ENCODE results near the gene CPHXL. TPM values are rescaled to one million over a fixed set of nuclear protein-coding genes. Genes with fewer than 3 reads are reported as not detected.
A peak's percentile ranks its signal among the peaks of the same experiment; 100 is the strongest.

The CPHXL gene
- not detected for polyA plus RNA-seq (2013, experiment 1 of 2; ENCODE audit: insufficient read length)
- polyA plus RNA-seq (2013, experiment 2 of 2; ENCODE audit: insufficient read length) = not detected

DNA sequence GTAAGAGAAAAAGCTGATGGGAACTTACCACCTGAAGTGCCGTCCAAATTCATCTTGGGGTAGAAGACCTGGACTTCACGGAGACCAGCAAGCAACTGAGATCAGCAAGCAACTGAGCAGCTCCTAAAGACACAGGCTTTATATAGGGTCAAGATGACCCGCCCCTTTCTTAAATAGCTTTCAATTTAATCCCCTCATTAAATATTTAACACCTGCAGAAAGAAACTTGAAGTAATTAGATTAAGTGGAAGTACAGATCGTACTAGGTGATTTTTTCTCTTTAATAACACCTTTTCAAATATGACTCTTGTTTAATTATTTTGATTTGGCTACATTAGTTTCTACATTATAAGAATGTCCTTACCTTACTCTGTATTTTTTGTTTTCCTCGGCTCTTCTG lies at the start of gene CPHXL:
TSS of gene CPHXL (minus strand) at position 101 of the 400 bp plus-strand sequence. CDS start at position 53, 48 bp downstream.
- no peak for DNase-seq

- DNase-seq = no peak
Observed at GRCh38 chr16:75774197-75774596, 47.9 kb upstream of the CPHXL start.

DNA sequence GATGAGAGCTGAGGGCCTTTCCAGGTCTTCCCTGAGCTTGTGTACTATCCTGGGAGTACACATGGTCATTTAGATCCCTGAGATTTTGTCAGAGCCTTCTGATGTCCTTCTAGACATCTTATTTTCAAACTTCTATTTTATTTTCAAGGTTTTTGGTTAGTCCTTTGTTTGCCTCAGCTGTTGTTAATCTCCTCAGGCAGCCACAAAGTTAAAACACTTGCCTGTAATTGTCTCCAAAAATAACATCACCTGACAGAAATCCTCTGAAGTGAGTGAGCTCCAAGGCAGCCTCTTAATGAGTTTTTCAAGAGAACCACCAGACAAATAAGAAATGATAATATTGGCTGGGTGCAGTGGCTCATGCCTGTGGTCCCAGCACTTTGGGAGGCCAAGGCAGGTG lies 43.8 kb upstream of the CPHXL start:
- no peak for DNase-seq

DNA sequence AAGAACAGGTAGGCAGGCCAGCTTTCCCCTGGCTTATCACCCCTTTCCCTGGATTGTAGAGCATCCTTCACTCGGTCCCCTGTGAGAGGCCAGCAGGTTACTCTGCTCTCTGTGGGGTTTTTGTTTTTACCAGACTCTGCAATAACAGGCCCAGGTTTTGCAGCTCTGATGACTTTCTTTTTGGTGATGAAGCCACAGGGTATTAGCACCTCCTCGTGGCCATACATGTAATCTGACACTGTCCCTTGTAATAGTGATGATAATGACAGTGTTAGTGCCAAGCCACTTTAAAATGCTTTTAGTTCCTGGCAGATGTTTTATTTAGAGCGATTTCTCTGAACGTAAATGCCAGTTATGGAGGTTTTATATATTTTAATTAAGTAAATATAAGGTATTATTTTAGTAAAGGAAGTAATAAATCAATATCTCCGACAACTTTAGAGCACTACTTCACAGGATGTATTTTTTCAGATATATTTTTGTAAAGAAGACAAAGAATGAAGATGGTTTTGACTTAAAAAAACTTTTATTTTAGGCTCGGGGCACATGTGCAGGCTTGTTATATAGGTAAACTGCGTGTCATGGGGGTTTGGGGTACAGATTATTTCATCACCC lies 38.0 kb upstream of the CPHXL start:
- DNase-seq = peak; percentile 68

DNA sequence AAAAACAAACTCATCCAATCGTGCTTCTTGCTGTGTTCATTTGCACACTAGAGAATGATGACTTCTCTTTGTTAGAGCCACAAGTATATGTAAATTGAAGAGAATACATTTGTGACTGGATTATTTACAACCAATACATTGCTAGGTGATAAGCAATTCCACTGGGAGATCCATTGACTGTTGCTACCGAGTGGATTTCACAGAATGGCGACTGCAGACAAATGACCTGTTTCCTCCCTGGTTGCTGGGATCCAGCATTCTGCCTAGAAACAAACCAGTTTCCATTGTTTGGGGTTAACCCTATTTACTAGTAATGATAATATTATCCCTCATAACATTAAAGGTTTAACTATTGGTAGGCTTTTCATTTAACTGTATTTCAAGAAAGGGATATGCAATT lies 36.9 kb upstream of the CPHXL start:
- no peak for DNase-seq

DNA sequence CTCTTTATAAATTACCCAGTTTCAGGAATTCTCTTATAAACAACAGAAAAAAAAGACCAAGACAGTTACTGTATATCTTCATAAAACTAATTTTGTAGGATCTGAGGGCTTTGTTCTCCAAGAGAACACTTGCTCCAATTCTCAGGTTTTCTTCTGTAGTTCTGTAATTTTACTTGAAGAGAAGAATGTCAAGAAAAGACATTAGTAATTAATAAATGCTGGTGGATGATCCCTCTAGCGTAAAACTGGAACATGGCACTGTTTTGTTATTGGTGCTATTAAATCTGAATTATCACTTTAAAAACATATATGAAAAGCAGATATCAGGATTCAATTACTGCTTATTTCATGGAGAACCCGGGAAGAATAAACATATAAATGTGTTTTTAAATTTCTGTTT lies 36.5 kb upstream of the CPHXL start:
- no peak for DNase-seq

GRCh38 chr16:75761108-75761507 lies 34.8 kb upstream of the CPHXL start:
- peak; percentile 31 for DNase-seq

- DNase-seq = no peak
Observed at GRCh38 chr16:75760018-75760519, 33.8 kb upstream of the CPHXL start.

GRCh38 chr16:75758215-75758614 lies 31.9 kb upstream of the CPHXL start:
- peak; percentile 51 for DNase-seq

GRCh38 chr16:75754141-75754540 lies 27.9 kb upstream of the CPHXL start:
- no peak for DNase-seq

DNA sequence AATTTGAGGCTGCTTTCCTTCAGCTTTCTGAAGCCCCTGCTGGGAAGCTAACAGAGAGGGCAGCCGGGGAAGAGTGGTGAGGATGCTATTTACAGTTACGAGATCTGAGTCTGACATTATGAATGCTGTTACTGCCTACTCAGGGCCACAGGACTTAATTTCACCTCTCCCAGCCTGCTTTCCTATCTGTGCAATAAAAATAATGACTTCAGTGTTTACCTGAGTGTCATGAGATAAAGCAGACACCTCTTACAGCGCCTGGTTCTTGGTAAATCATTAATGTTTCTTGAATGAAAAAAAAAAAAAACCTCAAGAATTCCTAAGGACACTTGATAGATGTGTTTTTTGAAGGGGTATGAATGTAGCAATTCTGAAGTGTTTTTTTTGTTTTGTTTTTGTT lies 24.2 kb upstream of the CPHXL start:
- no peak for DNase-seq

GRCh38 chr16:75746359-75746758 lies 20.1 kb upstream of the CPHXL start:
- DNase-seq = no peak

- DNase-seq = no peak
Observed at GRCh38 chr16:75745823-75746222, 19.5 kb upstream of the CPHXL start.

- no peak for DNase-seq
Observed at GRCh38 chr16:75745242-75745641, 19.0 kb upstream of the CPHXL start.

- no peak for DNase-seq
Observed at GRCh38 chr16:75742424-75743047, 16.2 kb upstream of the CPHXL start.

DNA sequence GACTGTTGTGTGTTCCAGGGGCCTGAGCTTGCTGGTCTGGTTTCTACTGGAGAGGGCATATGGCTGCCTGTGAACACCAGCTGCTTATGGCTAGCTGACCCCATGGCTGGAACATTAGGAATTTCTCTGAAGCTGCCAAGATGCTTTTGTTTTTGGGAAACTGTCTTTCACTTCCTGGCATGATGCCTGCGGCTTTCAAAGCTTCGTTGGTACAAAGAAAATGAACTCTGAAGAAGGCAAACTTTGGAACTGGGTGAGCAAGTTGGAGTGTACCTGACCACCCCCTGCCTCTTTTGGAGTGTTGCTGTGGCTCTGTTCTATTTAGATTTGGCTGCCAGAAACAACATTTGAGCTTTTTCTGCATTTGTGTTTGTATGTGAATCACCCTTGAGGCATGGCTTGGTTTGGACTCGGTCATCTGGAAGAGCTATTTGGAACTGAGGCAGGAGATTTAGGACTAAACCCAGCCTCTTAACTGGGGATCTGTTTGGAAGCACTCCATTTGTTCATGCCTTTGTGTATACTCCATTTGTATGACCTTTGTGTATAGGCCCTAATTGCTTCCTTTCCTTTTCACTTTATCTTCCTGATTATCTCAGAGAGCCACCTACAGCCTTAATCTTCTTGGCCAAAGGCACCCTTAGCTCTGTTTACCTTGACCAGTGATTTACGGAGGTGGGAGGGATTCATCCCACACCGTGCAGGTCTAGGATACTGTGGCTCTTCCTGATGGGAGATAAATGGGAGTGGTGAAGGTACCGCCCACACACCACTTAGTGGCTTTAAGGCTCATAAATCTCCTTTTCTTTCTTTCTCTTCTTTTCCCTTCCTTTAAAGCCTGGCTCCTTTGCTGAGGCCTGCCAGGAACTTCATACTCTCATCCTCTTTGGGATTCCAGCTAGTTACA lies 7.3 kb upstream of the CPHXL start:
- DNase-seq = peak; percentile 5

GRCh38 chr16:75732871-75733270 lies 6.6 kb upstream of the CPHXL start:
- DNase-seq = no peak

GRCh38 chr16:75727221-75727620 lies 931 bp upstream of the CPHXL start:
- no peak for DNase-seq

DNA sequence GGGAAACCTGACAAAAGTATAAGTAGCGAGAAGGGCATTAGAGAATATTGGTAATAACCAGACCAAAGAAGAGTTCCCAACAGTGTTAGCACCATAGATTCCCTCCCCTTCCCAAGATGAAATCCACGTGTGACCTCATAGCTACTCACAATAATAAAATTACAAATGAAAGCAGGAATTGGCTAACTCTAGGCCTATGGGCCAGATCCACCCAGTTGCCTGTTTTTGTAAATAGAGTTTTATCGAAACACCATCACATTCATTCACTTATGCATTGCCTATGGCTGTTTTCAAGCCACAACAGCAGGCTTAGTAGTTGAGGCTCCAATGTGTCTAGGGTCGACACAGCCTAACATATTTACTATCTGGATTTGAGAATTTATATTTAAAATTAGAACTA lies 7.8 kb downstream of the CPHXL start:
- no peak for DNase-seq

- no peak for DNase-seq
Observed at GRCh38 chr16:75714661-75715060, 11.6 kb downstream of the CPHXL start.

DNA sequence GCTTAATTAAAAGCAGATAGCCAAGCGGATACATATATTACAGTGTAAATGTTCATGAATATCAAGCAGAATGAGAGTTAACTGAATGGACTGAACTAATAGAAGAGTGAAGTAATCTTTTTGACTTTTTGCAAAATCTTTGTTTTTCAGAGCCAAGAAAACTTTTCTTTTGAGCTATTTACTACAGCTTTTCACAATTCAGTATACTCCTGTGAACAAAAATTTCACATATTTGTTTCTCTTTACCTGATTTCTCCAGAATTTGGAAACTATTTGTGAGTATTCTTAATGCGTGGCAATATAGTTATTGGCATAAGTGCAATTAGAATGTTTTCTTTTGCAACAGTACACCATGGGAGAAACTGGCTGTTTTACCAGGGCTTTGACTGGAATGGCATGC lies 15.9 kb downstream of the CPHXL start:
- DNase-seq = no peak

GRCh38 chr16:75703306-75703705 lies 23.0 kb downstream of the CPHXL start:
- DNase-seq = no peak

GRCh38 chr16:75702242-75702641 lies 24.0 kb downstream of the CPHXL start:
- DNase-seq = no peak

Measured in fibroblast of skin of scalp (primary cell).